Nasal cavity respiratory epithelium epithelial cell of viscerocranial mucosa (primary cell): ENCODE data around the gene WDR83. TPM values are rescaled to one million over a fixed set of nuclear protein-coding genes. Genes with fewer than 3 reads are reported as not detected.

Source experiments
- total RNA-seq: library from RNA; depleted of rRNA; stranded (reverse); fragments of >200 nt; gene quantifications from 2 replicates; pipeline ENCODE4 v1.2.3, GENCODE V29; 2014

Gene WDR83, protein sequence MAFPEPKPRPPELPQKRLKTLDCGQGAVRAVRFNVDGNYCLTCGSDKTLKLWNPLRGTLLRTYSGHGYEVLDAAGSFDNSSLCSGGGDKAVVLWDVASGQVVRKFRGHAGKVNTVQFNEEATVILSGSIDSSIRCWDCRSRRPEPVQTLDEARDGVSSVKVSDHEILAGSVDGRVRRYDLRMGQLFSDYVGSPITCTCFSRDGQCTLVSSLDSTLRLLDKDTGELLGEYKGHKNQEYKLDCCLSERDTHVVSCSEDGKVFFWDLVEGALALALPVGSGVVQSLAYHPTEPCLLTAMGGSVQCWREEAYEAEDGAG
- total RNA-seq, result 8.7 and 11.6 TPM in 2 replicates

DNA sequence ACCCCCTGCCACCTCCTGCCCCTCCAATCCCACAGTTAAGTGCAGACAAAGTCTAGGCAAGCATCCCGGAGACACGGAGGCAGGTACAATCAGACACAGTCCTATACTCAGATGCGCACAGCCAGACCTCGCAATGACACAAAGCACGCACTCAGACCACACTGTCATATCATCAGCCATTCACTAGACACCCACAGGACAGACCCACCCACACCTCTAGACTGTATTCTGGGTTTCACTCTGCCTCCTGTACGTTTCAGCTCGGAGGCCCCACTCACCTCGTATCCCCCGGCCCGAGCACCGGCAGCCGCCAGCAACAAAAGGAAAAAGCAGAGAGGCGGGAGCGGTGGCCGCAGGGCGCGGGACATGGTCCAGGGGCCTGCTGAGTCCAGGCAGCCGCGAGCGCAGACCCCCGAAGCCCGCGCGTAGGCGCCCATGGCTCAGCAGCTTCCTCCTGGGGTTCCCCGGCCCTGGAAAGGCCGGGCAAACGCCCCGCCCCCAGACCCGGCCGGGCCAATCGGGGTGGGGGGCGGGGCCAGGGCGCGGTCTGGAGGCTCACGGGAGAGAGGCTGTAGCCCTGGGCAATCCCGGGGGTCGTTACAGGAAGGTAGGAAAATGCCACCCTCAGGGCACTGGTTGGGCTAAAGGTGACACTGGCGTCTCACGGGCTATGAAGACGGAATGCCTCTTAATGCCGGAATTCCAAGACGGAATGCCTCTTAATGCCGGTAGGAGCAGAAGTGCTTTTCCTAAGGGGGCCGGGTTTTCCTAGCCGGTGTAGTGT is at the start of gene WDR83, which contains the start of gene MAN2B1:
Gene WDR83, plus strand, starts transcription at position 543 of the 784 bp plus-strand sequence. CDS start 2,984 bp downstream, outside the sequence.
Gene MAN2B1, minus strand, starts transcription at position 478 of the 784 bp plus-strand sequence. Its CDS starts 41 bp downstream, at position 437.

DNA sequence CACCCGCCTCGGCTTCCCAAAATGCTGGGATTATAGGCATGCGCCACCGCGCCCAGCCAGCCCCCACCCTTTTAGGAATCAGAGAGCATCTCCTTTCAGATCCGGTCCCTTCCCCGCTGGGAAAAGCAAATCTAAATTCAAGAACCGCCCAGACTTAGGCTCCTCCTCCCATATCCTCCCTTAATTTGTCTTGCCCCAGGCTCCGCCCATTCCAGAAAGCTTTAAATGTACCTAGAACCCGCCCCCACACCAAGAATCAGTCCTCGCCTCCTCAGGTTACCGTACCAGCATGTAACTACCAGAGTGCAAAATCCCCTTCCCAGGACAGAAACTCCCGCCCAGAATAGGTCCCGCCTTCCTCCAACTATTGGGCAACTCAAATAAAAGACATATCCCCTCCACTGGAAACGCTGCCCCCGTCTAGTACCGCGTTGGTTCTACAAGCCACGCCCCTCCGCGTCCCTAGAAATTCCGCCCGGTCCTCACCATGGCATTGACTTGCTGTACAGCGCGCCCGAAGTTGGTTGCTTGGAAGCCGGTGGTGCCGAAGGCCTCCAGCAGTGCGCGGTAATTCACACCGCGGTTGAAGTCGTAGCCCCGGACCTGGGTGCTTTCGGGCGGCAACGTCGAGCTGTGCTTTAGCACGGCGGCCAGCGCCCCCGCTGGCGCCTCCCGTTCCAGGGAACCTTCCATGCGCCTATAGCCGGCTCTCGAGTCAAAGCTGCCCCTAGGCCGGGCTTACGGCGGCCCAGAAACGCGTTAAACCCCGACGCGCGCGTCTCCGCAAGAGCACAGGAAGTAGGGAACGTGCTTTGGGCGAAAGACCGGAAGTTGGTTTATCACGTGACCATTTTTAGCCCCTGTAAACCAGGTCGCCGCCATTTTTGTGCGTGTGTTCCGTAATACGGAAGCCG is 14.7 kb downstream of the WDR83 start, which contains the start of gene DHPS:
Gene DHPS, minus strand, starts transcription at position 807 of the 914 bp plus-strand sequence. Its CDS starts 114 bp downstream, at position 693.

DNA sequence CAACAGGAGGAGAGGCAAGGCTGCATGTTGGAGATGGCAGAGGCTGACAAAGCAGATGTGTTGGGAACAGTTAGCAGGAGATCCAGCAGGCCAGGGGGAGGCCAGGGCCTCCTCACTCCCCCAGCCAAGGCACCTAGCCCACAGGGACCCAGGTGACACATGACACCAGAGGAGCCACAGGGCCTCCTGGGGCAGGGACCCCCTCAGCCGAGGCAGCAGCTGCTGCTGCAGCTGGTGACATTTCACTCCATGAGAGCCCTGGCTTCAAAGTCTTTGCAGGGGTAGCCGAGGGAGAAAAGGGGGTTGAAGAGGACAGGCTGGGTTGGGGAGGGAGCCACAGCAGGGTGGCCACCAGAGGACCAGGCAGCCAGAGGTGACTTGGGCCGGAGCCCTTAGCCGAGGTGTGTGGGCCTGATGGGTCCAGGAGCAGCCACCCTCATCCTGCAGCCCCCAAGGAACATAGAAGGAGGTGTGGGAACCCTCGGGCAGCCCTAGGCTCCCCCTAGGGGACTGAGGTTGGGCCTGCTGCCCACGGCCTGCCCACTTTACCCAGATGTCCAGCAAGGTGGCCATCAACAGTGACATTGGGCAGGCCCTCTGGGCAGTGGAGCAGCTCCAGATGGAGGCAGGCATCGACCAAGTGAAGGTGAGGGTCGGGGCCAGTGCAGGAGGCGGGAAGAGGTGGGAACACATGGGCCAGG is 21.0 kb downstream of the WDR83 start, which contains the start of gene GNG14:
Gene GNG14, plus strand, starts transcription at position 503 of the 701 bp plus-strand sequence. Its CDS starts 51 bp downstream, at position 554.

DNA sequence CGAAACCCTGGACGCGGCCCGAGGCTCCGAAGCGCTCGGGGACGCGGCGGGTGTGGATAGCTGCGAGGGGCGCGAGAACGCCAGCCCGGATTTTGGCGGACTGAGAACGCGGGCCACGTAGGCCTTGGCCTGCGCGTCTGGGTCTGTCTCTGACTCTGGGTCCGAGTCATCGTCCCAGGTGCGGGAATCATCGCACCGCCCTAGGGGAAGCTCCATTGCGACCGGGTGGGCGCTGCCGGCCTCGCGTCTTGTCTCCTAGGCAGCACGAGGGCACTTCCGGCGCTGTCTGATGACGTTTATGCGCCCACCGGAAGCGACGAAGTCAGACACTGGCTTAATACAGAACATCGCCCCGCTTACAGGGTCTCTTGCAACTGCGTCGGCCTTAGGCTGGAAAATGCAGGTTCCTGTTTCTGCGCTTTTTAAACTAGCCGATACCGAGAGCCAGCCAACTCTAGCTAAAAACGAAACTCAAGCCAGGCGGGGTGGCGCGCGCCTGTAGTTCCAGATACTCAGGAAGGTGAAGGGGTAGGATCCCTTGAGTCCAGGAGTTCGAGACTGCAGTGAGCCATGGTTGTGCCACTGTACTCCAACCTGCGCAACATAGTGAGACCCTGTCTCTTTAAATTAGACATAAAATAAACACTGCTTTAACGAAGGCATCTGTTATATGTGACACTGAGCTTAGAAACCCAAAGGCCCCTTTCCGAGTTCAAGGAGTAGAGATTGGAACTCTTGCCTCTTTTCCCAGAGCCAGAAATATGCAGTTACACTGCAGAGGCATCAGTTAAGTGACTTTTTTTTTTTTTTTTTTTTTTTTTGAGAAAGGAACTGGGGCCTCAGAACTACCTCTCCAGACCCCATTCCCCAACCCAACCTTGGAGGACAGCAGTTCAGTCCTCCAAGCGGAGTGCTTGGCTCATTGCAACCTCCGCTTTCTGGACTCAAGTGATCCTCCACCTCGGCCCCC is 30.0 kb downstream of the WDR83 start, which contains the start of gene FBXW9:
Gene FBXW9, minus strand, starts transcription at position 266 of the 970 bp plus-strand sequence. Its CDS starts 50 bp downstream, at position 216.

DNA sequence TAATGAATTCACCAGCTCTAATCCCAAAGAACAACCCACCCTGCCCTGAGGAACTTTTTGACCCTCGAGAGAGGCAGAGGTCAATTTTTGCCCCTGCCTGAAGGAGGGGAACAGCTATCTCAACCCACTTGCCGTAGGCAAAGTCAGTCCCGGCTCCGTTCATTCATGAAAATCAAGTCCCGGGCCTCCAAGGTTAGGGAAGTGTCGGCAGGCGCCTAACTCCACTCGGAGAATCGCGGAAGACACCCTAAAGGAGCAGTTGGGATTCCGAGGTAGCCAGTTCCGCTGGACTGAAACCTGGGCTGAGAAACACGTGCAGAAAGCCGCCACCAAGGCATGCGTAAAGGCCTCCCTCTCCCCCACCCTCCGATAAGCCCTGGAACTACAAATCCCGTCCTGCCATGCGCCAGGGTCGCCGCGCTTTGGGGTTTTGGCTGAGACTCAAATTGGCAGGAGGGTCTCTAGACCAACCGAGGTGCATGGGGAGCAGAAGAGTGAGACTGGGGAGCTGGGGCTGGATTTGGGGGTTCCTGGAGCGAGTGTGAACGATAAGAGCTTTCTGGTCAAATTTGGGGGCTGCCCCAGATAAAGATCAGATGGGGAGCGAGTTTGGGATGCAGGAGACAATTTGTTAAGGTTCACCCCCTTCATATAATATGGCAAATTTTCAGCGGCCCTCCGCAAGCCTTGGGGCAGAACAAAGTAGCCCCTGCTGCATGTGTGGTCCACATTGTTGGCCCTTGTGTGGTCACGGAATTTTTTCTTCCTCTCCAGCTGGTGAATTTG is 57.2 kb downstream of the WDR83 start, which contains the start of gene TNPO2:
Gene TNPO2, minus strand, starts transcription at position 292 of the 786 bp plus-strand sequence. CDS start 2,955 bp downstream, outside the sequence.

Other genes starting within 250 kb of the WDR83 start
- 1.0 and 3.1 TPM in 2 replicates for gene ZNF443, start 225.8 kb upstream of the WDR83 start, total RNA-seq
- gene ZNF709, start 182.0 kb upstream of the WDR83 start, total RNA-seq, result 0.34 and 1.1 TPM in 2 replicates
- gene ZNF564, start 115.3 kb upstream of the WDR83 start, total RNA-seq, result 7.2 and 11.2 TPM in 2 replicates
- gene ZNF490, start 56.0 kb upstream of the WDR83 start, total RNA-seq, result 7.2 and 13.3 TPM in 2 replicates
- 12.3 and 20.9 TPM in 2 replicates for gene ZNF791, start 55.9 kb upstream of the WDR83 start, total RNA-seq
- gene MAN2B1, start 65 bp upstream of the WDR83 start, total RNA-seq, result 32.5 and 54.8 TPM in 2 replicates
- gene DHPS, start 15.1 kb downstream of the WDR83 start, total RNA-seq, result 51.0 and 52.3 TPM in 2 replicates
- not detected in 2 replicates for gene GNG14, start 21.2 kb downstream of the WDR83 start, total RNA-seq
- 5.5 and 6.9 TPM in 2 replicates for gene FBXW9, start 29.8 kb downstream of the WDR83 start, total RNA-seq
- 30.1 and 69.1 TPM in 2 replicates for gene TNPO2, start 57.1 kb downstream of the WDR83 start, total RNA-seq
- 101 and 152 TPM in 2 replicates for gene TRIR, start 67.9 kb downstream of the WDR83 start, total RNA-seq
- 59.7 and 79.6 TPM in 2 replicates for gene GET3, start 70.7 kb downstream of the WDR83 start, total RNA-seq
- gene BEST2, start 85.0 kb downstream of the WDR83 start, total RNA-seq, result not detected in 2 replicates
- 43.1 and 73.5 TPM in 2 replicates for gene HOOK2, start 108.7 kb downstream of the WDR83 start, total RNA-seq
- gene JUNB, start 124.7 kb downstream of the WDR83 start, total RNA-seq, result 266 and 285 TPM in 2 replicates
- 109 and 161 TPM in 2 replicates for gene PRDX2, start 135.0 kb downstream of the WDR83 start, total RNA-seq
- 0.28 TPM in 1 of 2 replicates, not detected in the other for gene THSD8, start 135.3 kb downstream of the WDR83 start, total RNA-seq
- 7.2 and 13.3 TPM in 2 replicates for gene RNASEH2A, start 139.8 kb downstream of the WDR83 start, total RNA-seq
- not detected in 2 replicates for gene RTBDN, start 167.8 kb downstream of the WDR83 start, total RNA-seq
- gene MAST1, start 171.7 kb downstream of the WDR83 start, total RNA-seq, result under 0.01 and 0.28 TPM in 2 replicates
- gene DNASE2, start 214.6 kb downstream of the WDR83 start, total RNA-seq, result 29.5 and 40.3 TPM in 2 replicates
- under 0.01 TPM in 1 of 2 replicates, not detected in the other for gene KLF1, start 220.4 kb downstream of the WDR83 start, total RNA-seq
- gene GCDH, start 224.4 kb downstream of the WDR83 start, total RNA-seq, result 18.0 and 24.6 TPM in 2 replicates